Measurements from ENCODE around the gene ARID5A.

ARID5A gene

GRCh38 chr2:96530144-96530430, 6.5 kb upstream of the ARID5A start:
- Histone ChIP-seq H4K20me1 (ENCODE audit: insufficient read depth, low read length, poor library complexity, severe bottlenecking) (no peaks in the 10 kb centered on the region), H3K4me1 (ENCODE audit: insufficient read depth, low read length, poor library complexity, severe bottlenecking) (peaks cover 69% of the 10 kb centered on the region), H3K36me3 (ENCODE audit: insufficient read depth, low read length) (no peaks in the 10 kb centered on the region), H3K27me3 (ENCODE audit: insufficient read depth, low read length, poor library complexity, severe bottlenecking) (no peaks in the 10 kb centered on the region), H3K79me2 (ENCODE audit: insufficient read depth, low read length) (no peaks in the 10 kb centered on the region), H3K4me2 (ENCODE audit: low read depth, low read length, poor library complexity, severe bottlenecking) (no peak overlapping the region), H3K9me3 (ENCODE audit: insufficient read depth, low read depth, low read length) (no peaks in the 10 kb centered on the region), H2AFZ (ENCODE audit: low read length) (no peak overlapping the region), H3K4me3 (ENCODE audit: low read length, poor library complexity, severe bottlenecking) (no peak overlapping the region), H3F3A (ENCODE audit: low read depth) (peaks cover 6% of the 10 kb centered on the region; the same call in 1 of the 2 replicates), H3K9me2 (replicated peaks; ENCODE audit: low read depth, low read length) (no peaks in the 10 kb centered on the region), H3K9ac (ENCODE audit: low read depth, low read length, poor library complexity, severe bottlenecking) (no peak overlapping the region)
- no peak for TF ChIP-seq CTCF (conservative IDR thresholded peaks at IDR 0.05; ENCODE audit: low read length)

DNA sequence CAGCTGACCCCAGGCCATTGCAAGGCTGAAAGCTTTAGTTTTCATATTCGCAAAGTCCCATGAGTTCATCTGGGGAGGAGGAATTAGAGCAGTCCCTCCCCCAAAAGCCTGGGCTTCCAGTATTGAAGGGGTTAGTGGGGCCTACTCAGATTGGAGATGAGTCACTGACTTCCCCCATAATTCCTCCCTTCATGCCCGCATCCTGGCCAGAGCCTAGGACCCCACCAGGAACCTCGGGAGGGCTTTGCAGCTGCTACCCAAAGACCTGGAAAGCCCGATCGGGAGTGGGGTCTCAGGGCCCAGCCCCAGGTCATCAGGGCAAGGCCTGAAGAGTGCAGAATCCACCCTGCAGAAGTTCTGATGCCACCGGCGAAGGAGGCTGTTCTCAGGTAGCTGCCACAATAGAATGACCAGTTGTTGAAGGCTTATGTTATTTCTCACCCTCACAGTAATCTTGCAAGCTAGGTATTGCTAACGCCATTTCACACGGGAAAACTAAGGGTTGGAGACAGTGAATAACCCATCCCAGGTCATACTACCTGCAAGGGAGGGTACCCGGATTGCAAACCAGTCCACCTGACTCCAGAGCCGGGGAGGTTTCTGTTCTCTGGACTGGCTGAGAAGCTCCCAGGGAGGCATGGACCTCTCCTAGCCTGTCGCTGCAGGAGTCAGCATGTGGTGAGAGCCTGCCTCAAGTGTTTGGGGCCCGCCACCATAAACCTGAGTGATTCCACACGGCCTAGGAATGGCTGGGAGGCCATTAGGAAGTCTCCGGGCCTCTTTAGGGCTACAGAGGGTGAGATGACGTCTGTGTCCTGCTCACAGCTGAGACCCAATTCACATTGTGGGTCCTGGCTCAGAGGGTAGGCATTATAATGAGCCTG, 5.8 kb upstream of the ARID5A start:
- Histone ChIP-seq H3F3A (ENCODE audit: low read depth) (peaks cover 6% of the 10 kb centered on the region; the same call in 1 of the 2 replicates), H3K4me3 (ENCODE audit: low read length, poor library complexity, severe bottlenecking) (no peak overlapping the region), H3K27me3 (ENCODE audit: insufficient read depth, low read length, poor library complexity, severe bottlenecking) (no peaks in the 10 kb centered on the region), H3K9me3 (ENCODE audit: insufficient read depth, low read depth, low read length) (no peaks in the 10 kb centered on the region), H3K4me1 (ENCODE audit: insufficient read depth, low read length, poor library complexity, severe bottlenecking) (peaks cover 71% of the 10 kb centered on the region), H2AFZ (ENCODE audit: low read length) (no peak overlapping the region), H3K79me2 (ENCODE audit: insufficient read depth, low read length) (no peaks in the 10 kb centered on the region), H3K9ac (ENCODE audit: low read depth, low read length, poor library complexity, severe bottlenecking) (no peak overlapping the region), H3K36me3 (ENCODE audit: insufficient read depth, low read length) (no peaks in the 10 kb centered on the region), H3K4me2 (ENCODE audit: low read depth, low read length, poor library complexity, severe bottlenecking) (no peak overlapping the region), H4K20me1 (ENCODE audit: insufficient read depth, low read length, poor library complexity, severe bottlenecking) (no peaks in the 10 kb centered on the region), H3K9me2 (replicated peaks; ENCODE audit: low read depth, low read length) (no peaks in the 10 kb centered on the region)
- no peak for TF ChIP-seq EZH2phosphoT487 (IDR thresholded peaks at IDR 0.05; ENCODE audit: borderline replicate concordance)
- no peak for TF ChIP-seq CTCF (conservative IDR thresholded peaks at IDR 0.05; ENCODE audit: low read length)

DNA sequence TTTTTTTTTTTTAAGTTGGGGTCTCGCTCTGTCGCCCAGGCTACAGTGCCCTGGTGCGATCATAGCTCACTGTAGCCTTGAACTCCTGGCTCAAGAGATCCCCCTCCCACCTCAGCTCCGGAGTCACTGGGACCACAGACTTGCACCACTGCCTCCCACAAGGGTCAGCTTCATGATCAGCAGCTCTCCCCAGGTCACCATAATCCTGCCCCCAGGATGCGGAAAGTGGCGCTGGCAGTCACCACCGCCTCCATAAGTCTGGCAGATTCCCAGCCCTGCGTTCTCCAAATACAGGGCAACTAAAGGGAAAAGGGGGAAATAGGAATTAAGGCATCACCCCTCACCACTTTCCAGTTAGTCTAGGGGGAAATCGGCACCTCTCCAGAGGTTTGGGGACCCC, 5.2 kb upstream of the ARID5A start:
- no peaks in the 10 kb centered on the region for H3K27me3 ChIP-seq (ENCODE audit: insufficient read depth, low read length, poor library complexity, severe bottlenecking)
- H3K9ac ChIP-seq (ENCODE audit: low read depth, low read length, poor library complexity, severe bottlenecking) = no peak overlapping the region
- no peak overlapping the region for H3K4me3 ChIP-seq (ENCODE audit: low read length, poor library complexity, severe bottlenecking)
- H3K9me2 ChIP-seq (replicated peaks; ENCODE audit: low read depth, low read length) = no peaks in the 10 kb centered on the region
- H3F3A ChIP-seq (ENCODE audit: low read depth) = peaks cover 6% of the 10 kb centered on the region; the same call in 1 of the 2 replicates
- peak overlapping the region; percentile 57 for H3K4me2 ChIP-seq (ENCODE audit: low read depth, low read length, poor library complexity, severe bottlenecking)
- no peak overlapping the region for H2AFZ ChIP-seq (ENCODE audit: low read length)
- H3K9me3 ChIP-seq (ENCODE audit: insufficient read depth, low read depth, low read length) = no peaks in the 10 kb centered on the region
- no peaks in the 10 kb centered on the region for H4K20me1 ChIP-seq (ENCODE audit: insufficient read depth, low read length, poor library complexity, severe bottlenecking)
- TF ChIP-seq CTCF (conservative IDR thresholded peaks at IDR 0.05; ENCODE audit: low read length) = no peak
- no peak for TF ChIP-seq EZH2phosphoT487 (IDR thresholded peaks at IDR 0.05; ENCODE audit: borderline replicate concordance)
- H3K79me2 ChIP-seq (ENCODE audit: insufficient read depth, low read length) = no peaks in the 10 kb centered on the region
- H3K4me1 ChIP-seq (ENCODE audit: insufficient read depth, low read length, poor library complexity, severe bottlenecking) = peaks cover 75% of the 10 kb centered on the region
- no peaks in the 10 kb centered on the region for H3K36me3 ChIP-seq (ENCODE audit: insufficient read depth, low read length)
